HepG2 (cell line): ENCODE data around the gene CPEB3. TPM values are rescaled to one million over a fixed set of nuclear protein-coding genes. Genes with fewer than 3 reads are reported as not detected.

Experiments used
- ATAC-seq: fragments of 200-7000 bp; cut with Tn5 transposase; 3 replicates; pipeline ENCODE4 v1.9.1; 2020; ENCODE audit warnings: mild to moderate bottlenecking, moderate library complexity
- BruUV-seq: library from RNA; stranded (reverse); fragments of 400-500 nt; replicated peaks from 2 replicates; lab custom pipeline; 2021; lab: Mats Ljungman, UMichigan
- CTCF ChIA-PET: fragments of 300-600 bp; formaldehyde crosslinking; extraction: SDS; loops from one replicate; lab custom pipeline; 2021; ENCODE audit warnings: low total read pairs, inconsistent platforms, low intra/inter-chr PET ratio; lab: Yijun Ruan, JAX
- POLR2A ChIA-PET: fragments of 350-600 bp; sonication (Branson Sonifier 250); formaldehyde crosslinking; loops from one replicate; lab custom pipeline; 2020; ENCODE audit warnings: antibody characterized with exemption, inconsistent platforms; lab: Yijun Ruan, JAX
- DNase-seq: peaks from one replicate; pipeline ENCODE4 v3.0.0-alpha.2; 2015; ENCODE audit warnings: low spot score
- FAIRE-seq: peaks from 3 replicates; lab custom pipeline; 2011; peaks lifted over from hg19 to GRCh38; lab: Jason Lieb, UNC
- H2AFZ ChIP-seq: one replicate; pipeline ENCODE4 v1.6.1; 2011; ENCODE audit warnings: low read length, inconsistent platforms
- H3K27ac ChIP-seq: fragments of 300-600 bp; 3 replicates; pipeline ENCODE4 v1.8.0; 2011; ENCODE audit warnings: mixed run types, mild to moderate bottlenecking, mixed read lengths, low read length, inconsistent platforms; ENCODE audit not compliant: insufficient read depth; ENCODE audit errors: extremely low read length
- H3K27me3 ChIP-seq, 2 experiments: fragments of 200-600 bp in 1 of 2; 2 replicates in 1 of 2; 3 replicates in 1 of 2; pipeline versions ENCODE4 v1.6.0 to v1.8.0; 2011; ENCODE audit warnings: low read length in 2 of 2, mild to moderate bottlenecking in 2 of 2, moderate library complexity in 2 of 2, inconsistent platforms in 1 of 2; ENCODE audit not compliant: insufficient read depth in 2 of 2, control insufficient read depth in 1 of 2
- H3K36me3 ChIP-seq, 2 experiments: fragments of 200-600 bp in 1 of 2; replicated peaks in 1 of 2; 2 replicates in 1 of 2; 3 replicates in 1 of 2; pipeline versions ENCODE4 v1.5.1 to v1.8.0; 2011; ENCODE audit warnings: low read length in 2 of 2, inconsistent platforms in 1 of 2; ENCODE audit not compliant: insufficient read depth in 2 of 2, control insufficient read depth in 1 of 2
- H3K4me1 ChIP-seq: 2 replicates; pipeline ENCODE4 v1.5.1; 2012; ENCODE audit warnings: low read length, inconsistent platforms; ENCODE audit not compliant: insufficient read depth
- H3K4me2 ChIP-seq: 2 replicates; pipeline ENCODE4 v1.6.0; 2011; ENCODE audit warnings: low read depth, low read length, inconsistent platforms
- H3K4me3 ChIP-seq, 3 experiments: fragments of 200-600 bp in 1 of 3; sonication (generic), shearing (Covaris generic) in 1 of 3; replicated peaks in 1 of 3; 2 replicates each; pipeline ENCODE4 v1.5.1; 2011 to 2016; ENCODE audit warnings: low read length in 3 of 3, inconsistent platforms in 2 of 3, low read depth in 2 of 3, mild to moderate bottlenecking in 2 of 3, control low read depth in 1 of 3, mixed read lengths in 1 of 3; ENCODE audit not compliant: insufficient read depth in 1 of 3
- H3K79me2 ChIP-seq: one replicate; pipeline ENCODE4 v1.6.1; 2011; ENCODE audit warnings: low read length, inconsistent platforms; ENCODE audit not compliant: insufficient read depth
- H3K9ac ChIP-seq: 2 replicates; pipeline ENCODE4 v1.6.0; 2011; ENCODE audit warnings: mild to moderate bottlenecking, low read depth, low read length, inconsistent platforms; ENCODE audit not compliant: insufficient read depth
- H3K9me3 ChIP-seq: 2 replicates; pipeline ENCODE4 v1.5.1; 2012; ENCODE audit warnings: mild to moderate bottlenecking, low read length
- H4K20me1 ChIP-seq: 2 replicates; pipeline ENCODE4 v1.6.0; 2011; ENCODE audit warnings: inconsistent platforms, mild to moderate bottlenecking, low read length, moderate library complexity; ENCODE audit not compliant: insufficient read depth
- CBX1 ChIP-seq: IDR thresholded peaks from one replicate; pipeline ENCODE4 v1.6.1; 2016; ENCODE audit warnings: antibody characterized with exemption, low read depth
- CHD2 ChIP-seq: IDR thresholded peaks from 2 replicates; pipeline ENCODE4 v1.6.1; 2011; ENCODE audit warnings: low read depth, low read length, improper control_type of control experiment
- CREBL2 ChIP-seq: sonication (generic); formaldehyde crosslinking; IDR thresholded peaks from 2 replicates; pipeline ENCODE4 v1.8.1; 2023; ENCODE audit warnings: missing genetic modification reagents, mild to moderate bottlenecking, borderline replicate concordance
- FOXK2 ChIP-seq: fragments of 450-650 bp; IDR thresholded peaks from 2 replicates; pipeline ENCODE4 v1.6.1; 2016
- GLI4 ChIP-seq: sonication (generic); formaldehyde crosslinking; IDR thresholded peaks from 2 replicates; pipeline ENCODE4 v1.5.1; 2020; ENCODE audit warnings: missing genetic modification reagents, mild to moderate bottlenecking, moderate library complexity, borderline replicate concordance
- MAFG ChIP-seq: sonication (generic); formaldehyde crosslinking; IDR thresholded peaks from 2 replicates; pipeline ENCODE4 v1.5.1; 2020; ENCODE audit warnings: mild to moderate bottlenecking, missing genetic modification reagents
- PBX3 ChIP-seq: sonication (generic); formaldehyde crosslinking; IDR thresholded peaks from 2 replicates; pipeline ENCODE4 v1.8.1; 2023; ENCODE audit warnings: missing genetic modification reagents, inconsistent platforms, borderline replicate concordance
- RBM22 ChIP-seq: fragments of 200-400 bp; formaldehyde crosslinking; optimal IDR thresholded peaks from 2 replicates; pipeline ENCODE3; 2017; ENCODE audit warnings: mild to moderate bottlenecking, low read length, moderate library complexity
- TCF7 ChIP-seq: sonication (generic); IDR thresholded peaks from 2 replicates; pipeline ENCODE4 v1.6.1; 2016; ENCODE audit warnings: antibody characterized with exemption, low read depth
- ZC3H13 ChIP-seq: sonication (generic); formaldehyde crosslinking; IDR thresholded peaks from 2 replicates; pipeline ENCODE4 v1.8.1; 2023; ENCODE audit warnings: mild to moderate bottlenecking, missing genetic modification reagents, moderate library complexity
- ZHX1 ChIP-seq: sonication (generic); formaldehyde crosslinking; IDR thresholded peaks from 2 replicates; pipeline ENCODE4 v1.8.1; 2022; ENCODE audit warnings: low read depth, mild to moderate bottlenecking, missing genetic modification reagents
- ZNF142 ChIP-seq: sonication (generic); formaldehyde crosslinking; IDR thresholded peaks from 2 replicates; pipeline ENCODE4 v1.4.0; 2020; ENCODE audit warnings: missing genetic modification reagents
- ZNF20 ChIP-seq: sonication (generic); formaldehyde crosslinking; IDR thresholded peaks from 2 replicates; pipeline ENCODE4 v1.4.0; 2020; ENCODE audit warnings: mild to moderate bottlenecking, moderate library complexity, missing genetic modification reagents
- in situ Hi-C: cut with HindIII; loops from 2 replicates; pipeline ENCODE4 v1.10.0; 2017; ENCODE audit warnings: low pct_unique_long_range_greater_than_20kb; ENCODE audit not compliant: extremely low pct_ligation_motif_present
- intact Hi-C: fragments of 100-400 bp; cut with micrococcal nuclease; formaldehyde crosslinking; loops from one replicate; pipeline ENCODE4 v1.10.0; 2022; ENCODE audit not compliant: unreplicated experiment
- polyA plus RNA-seq, 8 experiments: library from polyadenylated mRNA; depleted of rRNA in 3 of 8; stranded (reverse) in 7 of 8; unstranded in 1 of 8; fragments of >200 nt; fragmentation: Illumina TruSeq in 4 of 8; extraction: Trizol in 4 of 8; gene quantifications; 2 replicates each; pipeline versions ENCODE4 v1.2.1 to v1.2.3, GENCODE V29; 2011 to 2016; ENCODE audit warnings: low read depth in 4 of 8, missing spikeins in 1 of 8, mixed read lengths in 1 of 8; ENCODE audit not compliant: insufficient read depth in 1 of 8
- total RNA-seq, 5 experiments: library from RNA; depleted of rRNA; stranded (reverse); fragments of >200 nt; fragmentation: Illumina TruSeq; extraction: Trizol; gene quantifications; 2 replicates each; pipeline ENCODE4 v1.2.3, GENCODE V29; 2016; ENCODE audit warnings: low read depth in 1 of 5
- TF ChIP-seq, protein P1 (sequence below): sonication (generic); formaldehyde crosslinking; IDR thresholded peaks from 2 replicates; pipeline ENCODE4 v1.4.0; 2020; ENCODE audit warnings: mild to moderate bottlenecking, missing genetic modification reagents
- TF ChIP-seq, protein P2 (sequence below): IDR thresholded peaks from 2 replicates; pipeline ENCODE4 v1.6.1; 2016; ENCODE audit warnings: low read depth, borderline replicate concordance

Gene CPEB3
- total and polyA plus RNA-seq, 2 of the 13 experiments (the other 11 are each of a cell fraction or from before 2014, with no cell fraction given), result 0.66 to 0.70 TPM

DNA sequence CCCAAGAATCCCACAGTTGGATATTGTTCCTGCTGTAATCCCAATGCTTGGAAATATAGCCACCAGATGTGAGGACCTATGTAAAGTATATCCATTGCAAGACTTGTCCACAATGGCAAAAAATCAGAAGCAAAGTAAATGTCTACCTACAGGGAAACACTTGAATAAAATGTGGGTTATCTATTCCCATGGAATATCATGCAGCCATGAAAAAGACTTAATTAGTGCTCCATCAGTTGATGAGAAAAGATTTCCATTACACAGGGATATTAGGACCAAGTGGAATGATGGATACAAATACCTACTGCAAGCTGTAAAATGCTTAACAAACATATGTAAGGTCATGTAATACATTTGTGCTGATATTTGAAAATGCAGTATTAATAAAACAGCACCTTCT lies 236.1 kb downstream of the CPEB3 start:
- no TSS peak for BruUV-seq
- in situ Hi-C loops (no loop called here), intact Hi-C loops (no loop called here)
- FAIRE-seq (no peak), DNase-seq (no peak), ATAC-seq (no peak)
- H4K20me1 ChIP-seq, result no peaks in the 10 kb centered on the region
- peaks cover 0 to 2% of the 10 kb centered on the region in 2 experiments; a peak in 3 of 5 replicates for H3K36me3 ChIP-seq
- ChIA-PET POLR2A (no interaction called here), CTCF (no interaction called here)
- no peak overlapping the region for H3K4me2 ChIP-seq
- no peak overlapping the region for H3K27ac ChIP-seq
- no peaks in the 10 kb centered on the region for H3K27me3 ChIP-seq
- no peak overlapping the region for H2AFZ ChIP-seq
- H3K9ac ChIP-seq, result no peak overlapping the region
- H3K79me2 ChIP-seq, result no peaks in the 10 kb centered on the region
- H3K4me1 ChIP-seq, result peaks cover 4% of the 10 kb centered on the region; the same call in 1 of the 2 replicates
- no peak overlapping the region for H3K4me3 ChIP-seq
- H3K9me3 ChIP-seq, result no peaks in the 10 kb centered on the region
- TF ChIP-seq TCF7, result no peak
- TF ChIP-seq, protein P1, sequence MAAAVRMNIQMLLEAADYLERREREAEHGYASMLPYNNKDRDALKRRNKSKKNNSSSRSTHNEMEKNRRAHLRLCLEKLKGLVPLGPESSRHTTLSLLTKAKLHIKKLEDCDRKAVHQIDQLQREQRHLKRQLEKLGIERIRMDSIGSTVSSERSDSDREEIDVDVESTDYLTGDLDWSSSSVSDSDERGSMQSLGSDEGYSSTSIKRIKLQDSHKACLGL, result no peak
- TF ChIP-seq PBX3 (CRISPR knock-in tag), result no peak
- TF ChIP-seq CHD2, result no peak
- TF ChIP-seq ZC3H13, result no peak
- no peak for TF ChIP-seq GLI4 (CRISPR knock-in tag)
- TF ChIP-seq MAFG (CRISPR knock-in tag), result no peak
- no peak for TF ChIP-seq RBM22
- TF ChIP-seq, protein P2, sequence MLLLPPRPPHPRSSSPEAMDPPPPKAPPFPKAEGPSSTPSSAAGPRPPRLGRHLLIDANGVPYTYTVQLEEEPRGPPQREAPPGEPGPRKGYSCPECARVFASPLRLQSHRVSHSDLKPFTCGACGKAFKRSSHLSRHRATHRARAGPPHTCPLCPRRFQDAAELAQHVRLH (CRISPR knock-in tag), result no peak
- no peak for TF ChIP-seq FOXK2
- TF ChIP-seq ZNF20, result no peak
- TF ChIP-seq ZHX1, result no peak
- no peak for TF ChIP-seq ZNF142 (CRISPR knock-in tag)
- no peak for TF ChIP-seq CBX1
- no peak for TF ChIP-seq CREBL2
